ENCODE data around the gene EN2. TPM values are rescaled to one million over a fixed set of nuclear protein-coding genes. Genes with fewer than 3 reads are reported as not detected.

Gene EN2
- total RNA-seq, 1 experiment from 2014 or later: not detected

GRCh38 chr7:155416646-155417380 is 41.1 kb upstream of the EN2 start:
- Mint-ChIP-seq H3K4me1 (ENCODE audit: insufficient read depth, unreplicated experiment) (no peaks in the 10 kb centered on the region), H3K4me3 (ENCODE audit: unreplicated experiment) (no peak overlapping the region), H3K36me3 (ENCODE audit: insufficient read depth, unreplicated experiment) (no peaks in the 10 kb centered on the region), H3K27me3 (ENCODE audit: insufficient read depth, unreplicated experiment) (peaks cover 52% of the 10 kb centered on the region), H3K27ac (ENCODE audit: low read depth, unreplicated experiment) (no peak overlapping the region), H3K9me3 (ENCODE audit: unreplicated experiment) (no peaks in the 10 kb centered on the region)
- no TSS peak for BruUV-seq (replicated peaks)
- ChIA-PET POLR2A (no interaction called here), CTCF (interaction anchor here (0.6 to 1.0 kb wide), 2 partner anchors 36 to 67 kb away, joined by 3 to 4 read pairs; no protein-coding TSS in a partner anchor)
- TF ChIP-seq, protein P1, sequence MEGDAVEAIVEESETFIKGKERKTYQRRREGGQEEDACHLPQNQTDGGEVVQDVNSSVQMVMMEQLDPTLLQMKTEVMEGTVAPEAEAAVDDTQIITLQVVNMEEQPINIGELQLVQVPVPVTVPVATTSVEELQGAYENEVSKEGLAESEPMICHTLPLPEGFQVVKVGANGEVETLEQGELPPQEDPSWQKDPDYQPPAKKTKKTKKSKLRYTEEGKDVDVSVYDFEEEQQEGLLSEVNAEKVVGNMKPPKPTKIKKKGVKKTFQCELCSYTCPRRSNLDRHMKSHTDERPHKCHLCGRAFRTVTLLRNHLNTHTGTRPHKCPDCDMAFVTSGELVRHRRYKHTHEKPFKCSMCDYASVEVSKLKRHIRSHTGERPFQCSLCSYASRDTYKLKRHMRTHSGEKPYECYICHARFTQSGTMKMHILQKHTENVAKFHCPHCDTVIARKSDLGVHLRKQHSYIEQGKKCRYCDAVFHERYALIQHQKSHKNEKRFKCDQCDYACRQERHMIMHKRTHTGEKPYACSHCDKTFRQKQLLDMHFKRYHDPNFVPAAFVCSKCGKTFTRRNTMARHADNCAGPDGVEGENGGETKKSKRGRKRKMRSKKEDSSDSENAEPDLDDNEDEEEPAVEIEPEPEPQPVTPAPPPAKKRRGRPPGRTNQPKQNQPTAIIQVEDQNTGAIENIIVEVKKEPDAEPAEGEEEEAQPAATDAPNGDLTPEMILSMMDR (IDR thresholded peaks at IDR 0.05; ENCODE audit: unreplicated experiment): no peak
- no peak for DNase-seq (ENCODE audit: unreplicated experiment)
- intact Hi-C loops (cut with micrococcal nuclease): no loop called here

- ChIA-PET POLR2A (no interaction called here), CTCF (no interaction called here)
- no TSS peak for BruUV-seq (replicated peaks)
- Mint-ChIP-seq H3K4me1 (ENCODE audit: insufficient read depth, unreplicated experiment) (no peaks in the 10 kb centered on the region), H3K4me3 (ENCODE audit: unreplicated experiment) (no peak overlapping the region), H3K36me3 (ENCODE audit: insufficient read depth, unreplicated experiment) (no peaks in the 10 kb centered on the region), H3K9me3 (ENCODE audit: unreplicated experiment) (no peaks in the 10 kb centered on the region), H3K27ac (ENCODE audit: low read depth, unreplicated experiment) (no peak overlapping the region), H3K27me3 (ENCODE audit: insufficient read depth, unreplicated experiment) (peaks cover 52% of the 10 kb centered on the region)
- TF ChIP-seq, protein P1 (IDR thresholded peaks at IDR 0.05; ENCODE audit: unreplicated experiment): no peak
- DNase-seq (ENCODE audit: unreplicated experiment): no peak
- intact Hi-C loops (cut with micrococcal nuclease): no loop called here
Measured at GRCh38 chr7:155418304-155418703, 39.6 kb upstream of the EN2 start.

- Mint-ChIP-seq H3K27ac (ENCODE audit: low read depth, unreplicated experiment) (no peak overlapping the region), H3K9me3 (ENCODE audit: unreplicated experiment) (no peaks in the 10 kb centered on the region), H3K4me1 (ENCODE audit: insufficient read depth, unreplicated experiment) (no peaks in the 10 kb centered on the region), H3K27me3 (ENCODE audit: insufficient read depth, unreplicated experiment) (peaks cover 52% of the 10 kb centered on the region), H3K36me3 (ENCODE audit: insufficient read depth, unreplicated experiment) (no peaks in the 10 kb centered on the region), H3K4me3 (ENCODE audit: unreplicated experiment) (no peak overlapping the region)
- DNase-seq (ENCODE audit: unreplicated experiment): no peak
- TF ChIP-seq, protein P1 (IDR thresholded peaks at IDR 0.05; ENCODE audit: unreplicated experiment): no peak
- BruUV-seq (replicated peaks): no TSS peak
- CTCF ChIA-PET: interaction anchor here (0.6 kb wide), 1 partner anchor 11 kb away, joined by 3 read pairs; no protein-coding TSS in a partner anchor
- POLR2A ChIA-PET: no interaction called here
- intact Hi-C loops (cut with micrococcal nuclease): no loop called here
Measured at GRCh38 chr7:155418941-155419755, 38.8 kb upstream of the EN2 start.

DNA sequence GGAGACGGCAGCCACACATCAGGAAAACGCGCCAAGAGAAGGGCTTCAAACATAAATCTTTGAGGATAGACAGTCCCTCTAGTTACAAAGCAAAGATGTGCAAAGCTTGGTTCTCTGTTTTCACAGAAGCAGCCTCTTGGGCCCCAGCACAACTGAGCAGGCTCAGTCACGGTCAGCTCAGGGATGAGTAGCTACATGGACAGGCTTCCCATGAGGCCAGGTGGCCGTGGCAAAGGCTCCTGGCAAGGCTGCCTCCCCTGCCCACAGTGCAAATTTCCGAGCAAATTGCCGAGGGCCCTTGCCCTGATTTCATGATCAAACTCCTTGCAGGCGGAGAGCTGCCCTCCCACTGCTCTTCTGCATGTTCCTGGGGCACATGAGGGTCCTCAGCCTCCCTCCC is 37.8 kb upstream of the EN2 start:
- no TSS peak for BruUV-seq (replicated peaks)
- CTCF ChIA-PET: interaction anchor here (0.6 to 1.5 kb wide), 2 partner anchors 7 to 12 kb away, joined by 3 to 4 read pairs; no protein-coding TSS in a partner anchor
- peaks cover 52% of the 10 kb centered on the region for H3K27me3 Mint-ChIP-seq (ENCODE audit: insufficient read depth, unreplicated experiment)

More for the DNA sequence above, 37.8 kb upstream of the EN2 start:
- no peak for DNase-seq (ENCODE audit: unreplicated experiment)
- Mint-ChIP-seq H3K27ac (ENCODE audit: low read depth, unreplicated experiment) (no peak overlapping the region), H3K36me3 (ENCODE audit: insufficient read depth, unreplicated experiment) (no peaks in the 10 kb centered on the region), H3K4me1 (ENCODE audit: insufficient read depth, unreplicated experiment) (no peaks in the 10 kb centered on the region), H3K4me3 (ENCODE audit: unreplicated experiment) (no peak overlapping the region), H3K9me3 (ENCODE audit: unreplicated experiment) (no peaks in the 10 kb centered on the region)
- intact Hi-C loops (cut with micrococcal nuclease): no loop called here
- POLR2A ChIA-PET: interaction anchor here (0.7 kb wide), 1 partner anchor 19 kb away, joined by 4 read pairs; no protein-coding TSS in a partner anchor
- TF ChIP-seq, protein P1 (IDR thresholded peaks at IDR 0.05; ENCODE audit: unreplicated experiment): no peak
